HG03039 (cell line): ENCODE data around the gene B3GNT4.
"Not testable (repeated sequence)": the region's sequence is repeated elsewhere in the genome, so short reads cannot be mapped to it uniquely, and the experiment has no call there.

Source experiments
- ATAC-seq: cut with Tn5 transposase; IDR thresholded peaks from one replicate; pipeline ENCODE4 v1.9.1; 2021; ENCODE audit warnings: mild to moderate bottlenecking, moderate library complexity; ENCODE audit not compliant: unreplicated experiment

The B3GNT4 gene

DNA sequence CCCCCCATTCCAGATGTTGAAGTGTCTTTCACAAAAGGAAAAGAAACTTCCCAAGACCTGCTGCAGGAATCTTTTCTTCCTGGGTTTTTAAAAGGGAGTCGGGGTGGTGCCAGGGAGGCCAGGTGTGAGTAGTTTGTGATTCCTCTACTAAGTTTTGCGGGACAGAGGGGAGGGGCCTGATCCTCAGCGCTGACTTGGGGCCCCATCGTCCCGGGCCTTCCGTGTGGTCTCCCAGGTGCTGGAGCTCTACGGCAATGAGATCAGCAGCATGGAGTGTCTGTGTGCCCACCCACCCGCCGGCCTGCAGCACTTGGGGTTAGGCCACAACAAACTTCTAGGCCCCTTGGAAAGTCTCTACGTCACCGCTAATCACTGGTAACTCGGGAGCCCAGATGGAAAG is 16.0 kb upstream of the B3GNT4 start:
- ATAC-seq: no peak

DNA sequence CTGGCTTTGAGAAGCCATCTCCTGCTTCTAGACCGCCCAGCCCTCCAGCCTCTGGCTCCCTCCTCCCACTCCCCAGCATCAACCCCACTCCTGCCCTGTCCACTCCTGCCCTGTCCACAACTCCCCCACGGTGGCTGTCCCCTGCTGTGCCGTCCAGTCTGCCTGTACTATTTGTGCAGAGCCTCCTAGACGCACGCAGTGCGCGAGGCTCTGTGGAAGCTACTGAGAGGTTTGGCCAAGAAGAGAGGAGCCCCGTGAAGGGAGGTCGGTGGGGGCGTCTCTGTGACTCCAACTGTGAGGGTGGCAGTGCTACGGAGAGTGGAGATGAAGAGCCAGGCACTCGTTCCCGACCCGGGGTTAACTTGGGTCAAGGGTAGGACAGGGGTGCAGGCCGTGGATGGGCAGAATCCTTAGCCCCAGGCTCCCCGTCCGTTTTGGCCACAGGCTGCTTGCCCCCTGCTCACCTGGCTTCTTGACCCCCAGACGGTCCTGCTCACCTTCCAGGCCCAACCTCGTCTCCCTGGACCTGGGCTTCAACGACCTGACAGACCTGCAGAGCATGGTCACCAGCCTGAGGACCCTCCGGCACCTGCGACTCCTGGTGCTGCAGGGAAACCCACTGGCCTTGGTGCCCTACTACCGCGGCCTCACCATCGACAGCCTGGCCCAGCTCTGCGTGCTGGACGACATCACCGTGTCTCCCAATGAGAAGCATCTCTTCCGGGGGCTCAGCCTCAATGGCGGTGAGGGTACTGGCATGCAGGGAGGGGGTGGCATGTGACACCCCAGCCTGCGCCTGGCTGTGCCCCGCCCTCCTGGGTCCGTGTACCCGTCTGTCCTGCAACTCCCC is 13.7 kb upstream of the B3GNT4 start:
- ATAC-seq: no peak

DNA sequence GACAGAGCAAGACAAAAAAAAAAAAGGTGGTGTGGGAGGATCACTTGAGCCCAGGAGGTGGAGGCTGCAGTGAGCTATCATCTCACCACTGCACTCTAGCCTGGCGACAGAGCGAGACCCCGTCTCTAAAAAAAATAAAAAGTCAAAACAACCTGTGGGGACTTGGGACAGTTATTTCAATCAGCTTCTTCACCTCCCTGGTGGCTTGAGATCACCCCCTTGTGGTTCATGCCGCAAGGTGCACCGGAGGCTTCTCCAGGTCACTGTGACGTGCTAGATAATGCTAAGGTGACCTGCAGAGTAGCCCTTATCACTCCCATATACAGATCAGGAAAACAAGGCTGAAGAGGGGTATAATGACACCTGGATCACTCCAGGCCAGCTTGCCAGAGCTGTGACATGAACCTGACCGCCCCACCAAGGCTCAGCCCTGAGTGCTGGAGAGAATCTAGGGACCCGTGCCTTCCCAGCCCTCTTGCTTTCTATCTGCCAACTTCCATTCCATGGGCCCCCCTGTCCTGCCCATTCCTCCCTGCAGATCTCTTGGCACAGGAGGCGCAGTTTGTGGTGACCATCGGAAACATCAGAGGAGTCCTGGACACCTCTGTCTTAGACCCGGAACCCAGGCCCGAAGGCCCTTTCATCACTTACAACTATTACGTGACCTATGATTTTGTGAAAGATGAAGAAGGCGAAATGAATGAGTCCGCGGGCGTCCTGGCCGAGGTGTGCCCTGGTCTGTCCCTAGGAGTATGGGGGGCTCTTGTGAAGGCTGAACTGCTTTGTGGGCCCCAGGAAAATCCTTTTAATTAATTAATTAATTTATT is 12.5 kb upstream of the B3GNT4 start:
- ATAC-seq: no peak

DNA sequence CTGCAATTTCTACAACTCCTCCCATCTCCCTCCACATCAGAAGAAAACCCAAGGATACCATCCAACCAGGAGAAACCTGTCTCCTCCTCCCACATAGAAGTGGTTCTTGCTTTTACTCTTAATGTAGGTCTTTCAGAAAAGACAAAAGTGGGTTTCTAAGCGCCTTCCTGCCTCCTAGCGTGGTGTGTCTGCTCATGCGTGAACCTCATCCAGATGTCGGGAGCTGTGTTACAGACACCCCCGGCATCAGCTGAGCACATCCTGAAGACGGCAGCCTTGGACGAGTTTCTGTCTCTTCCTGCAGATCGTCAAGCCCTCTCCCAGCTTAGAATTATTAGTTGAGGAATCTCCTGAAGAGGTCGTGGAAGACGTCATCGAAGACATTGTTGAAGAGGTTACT is 11.1 kb upstream of the B3GNT4 start:
- ATAC-seq: no peak

DNA sequence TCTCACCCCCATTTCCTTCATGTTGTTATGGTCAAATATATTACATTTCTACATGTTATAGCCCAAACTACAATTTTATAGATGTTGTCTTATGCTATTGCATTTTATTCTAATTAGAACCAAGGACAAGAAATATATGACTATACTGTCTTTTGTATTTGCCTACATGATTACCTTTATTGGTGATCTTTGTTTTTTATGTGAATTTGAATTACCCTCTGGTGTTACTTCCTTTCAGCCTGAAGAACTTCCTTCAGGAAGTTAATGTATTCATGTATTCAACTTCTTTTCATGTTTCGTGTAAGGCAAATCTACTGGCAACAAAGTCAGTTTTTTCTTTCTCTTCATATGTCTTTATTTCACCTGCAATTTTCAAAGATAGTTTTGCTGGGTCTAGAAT is 8.7 kb upstream of the B3GNT4 start:
- ATAC-seq: no peak

DNA sequence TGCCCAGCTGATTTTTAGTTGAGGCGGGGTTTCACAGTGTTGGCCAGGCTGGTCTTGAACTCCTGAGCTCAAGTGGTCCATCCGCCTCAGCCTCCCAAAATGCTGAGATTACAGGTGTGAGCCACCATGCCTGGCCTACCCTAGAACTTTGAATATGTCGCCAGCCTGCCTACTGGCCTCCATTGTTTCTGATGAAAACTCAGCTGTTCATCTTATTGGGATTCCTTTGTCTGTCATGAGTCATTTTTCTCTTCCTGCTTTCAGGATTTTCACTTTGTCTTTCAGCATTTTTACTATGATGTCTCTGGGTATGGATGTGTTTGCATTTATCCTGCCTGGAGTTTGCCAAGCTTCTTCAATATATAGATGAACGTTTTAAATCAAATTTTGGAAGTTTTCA is 8.1 kb upstream of the B3GNT4 start:
- ATAC-seq: no peak

DNA sequence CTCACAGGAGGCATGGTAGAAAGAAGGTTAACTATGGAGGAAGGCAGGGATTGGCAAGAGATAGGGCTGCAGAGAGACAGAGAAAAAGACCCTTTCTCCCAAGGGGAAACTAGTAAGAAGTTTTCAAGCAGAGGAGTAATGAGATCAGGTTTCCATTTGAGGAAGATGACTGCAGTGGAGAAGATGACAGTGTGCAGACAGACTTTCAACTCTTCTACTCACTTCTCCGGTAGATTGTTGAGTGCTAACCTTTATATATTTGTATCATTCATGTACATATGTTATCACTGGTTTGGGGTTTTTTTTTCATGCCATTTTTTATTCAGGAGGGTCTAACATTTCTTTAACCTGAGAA is 5.9 kb upstream of the B3GNT4 start:
- no peak for ATAC-seq

DNA sequence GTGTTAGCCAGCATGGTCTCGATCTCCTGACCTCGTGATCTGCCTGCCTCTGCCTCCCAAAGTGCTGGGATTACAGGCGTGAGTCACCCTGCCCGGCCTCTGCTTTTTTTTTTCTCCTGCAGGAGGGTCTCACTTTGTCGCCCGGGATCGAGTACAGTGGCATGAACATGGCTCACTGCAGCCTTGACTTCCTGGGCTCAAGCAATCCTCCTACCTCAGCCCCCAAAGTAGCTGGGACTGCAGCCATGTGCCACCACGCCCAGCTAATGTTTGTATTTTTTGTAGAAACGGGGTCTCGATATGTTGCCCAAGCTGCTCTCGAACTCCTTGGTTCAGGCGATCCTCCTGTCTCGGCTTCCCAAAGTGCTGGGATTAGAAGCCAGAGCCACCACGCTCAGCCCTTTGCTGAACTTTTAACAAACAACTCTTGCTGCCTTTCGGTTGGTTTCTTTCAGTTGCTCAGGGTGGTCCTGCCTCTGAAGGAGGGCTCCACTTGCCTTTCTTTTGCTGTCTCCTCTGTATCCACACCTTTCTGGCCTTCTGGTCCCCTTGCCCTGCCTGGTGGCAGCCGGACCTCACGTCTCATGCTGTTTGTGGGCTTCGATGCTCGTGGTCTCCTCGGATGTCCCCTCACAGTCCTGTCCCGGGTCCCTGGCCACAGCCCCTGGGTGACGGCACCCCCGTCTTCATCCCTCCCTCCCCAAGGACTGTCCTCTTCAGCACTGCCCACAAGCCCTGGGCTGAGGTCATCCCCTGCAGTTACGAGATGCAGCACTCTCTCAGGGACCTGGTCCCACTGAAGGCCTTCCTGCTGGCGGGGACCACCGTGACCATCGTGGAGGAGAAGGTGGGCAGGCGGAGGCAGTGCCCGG is 3.8 kb upstream of the B3GNT4 start:
- ATAC-seq: no peak

DNA sequence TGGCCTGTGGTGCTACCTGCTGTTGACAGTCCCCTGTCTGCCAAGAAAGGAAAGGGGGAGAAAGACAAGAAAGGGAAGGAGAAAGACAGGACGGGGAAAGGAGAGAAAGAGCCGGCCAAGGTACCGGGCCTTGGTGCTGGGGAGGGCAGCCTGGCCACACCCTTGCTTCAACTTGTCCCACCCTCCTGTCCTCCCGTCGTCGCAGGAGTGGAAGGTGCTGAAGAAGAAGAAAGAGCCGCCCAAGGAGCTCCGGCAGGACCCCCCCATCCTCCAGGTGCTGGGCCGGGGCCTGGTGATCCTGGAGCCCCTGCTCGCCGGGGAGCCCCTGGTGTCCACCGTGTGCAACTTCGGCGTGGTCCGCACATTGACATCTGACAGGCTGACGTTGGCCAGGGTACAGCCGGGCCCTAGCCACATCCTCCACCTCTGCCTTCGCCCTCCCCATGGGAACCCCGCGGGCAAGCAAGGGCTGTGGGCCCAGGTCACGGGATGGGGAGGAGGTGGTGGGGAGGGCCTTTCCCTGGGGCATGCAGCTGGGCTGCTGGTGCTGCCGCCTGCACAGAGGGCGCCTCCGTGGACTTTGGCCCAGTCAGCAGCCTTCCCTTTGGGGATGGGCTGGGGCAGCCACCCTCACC is 2.9 kb upstream of the B3GNT4 start:
- ATAC-seq: no peak

DNA sequence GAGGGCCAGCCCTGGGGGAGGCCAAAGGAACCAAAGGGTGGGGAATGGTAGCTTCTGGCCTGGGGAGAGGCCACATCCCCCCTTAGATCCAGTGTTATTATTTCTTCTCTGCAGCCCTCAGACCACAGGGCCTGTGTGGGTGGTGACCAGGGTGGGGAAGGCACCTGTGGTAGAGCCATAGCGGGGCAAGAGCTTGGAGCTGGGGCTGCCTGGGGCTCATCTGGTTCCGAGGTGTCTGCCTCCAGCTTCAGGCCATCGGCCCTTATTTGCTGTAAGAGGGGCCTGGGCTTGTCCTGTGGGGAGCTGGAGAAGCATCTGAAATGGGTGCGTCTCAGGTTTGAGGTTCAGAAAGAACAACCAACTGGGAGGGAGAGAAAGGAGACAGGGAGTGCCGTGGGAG is 2.1 kb upstream of the B3GNT4 start:
- no peak for ATAC-seq

DNA sequence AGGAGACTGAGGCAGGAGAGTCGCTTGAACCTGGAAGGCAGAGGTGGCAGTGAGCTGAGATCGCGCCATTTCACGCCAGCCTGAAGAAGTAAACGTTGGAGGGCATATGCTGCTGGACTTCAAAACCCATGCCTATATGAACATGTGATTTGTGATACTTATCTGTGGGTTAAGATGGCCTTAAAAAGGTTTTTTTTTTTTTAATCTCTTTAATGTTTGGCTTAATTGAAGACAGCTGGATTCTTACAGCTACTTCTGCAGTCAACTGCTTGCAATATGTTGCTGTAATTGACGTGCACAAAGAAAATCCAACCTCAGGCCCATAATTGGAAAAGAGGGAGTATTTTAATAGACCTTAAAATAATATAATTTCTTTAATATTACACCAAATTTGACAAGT is 1.5 kb upstream of the B3GNT4 start:
- ATAC-seq: no peak

DNA sequence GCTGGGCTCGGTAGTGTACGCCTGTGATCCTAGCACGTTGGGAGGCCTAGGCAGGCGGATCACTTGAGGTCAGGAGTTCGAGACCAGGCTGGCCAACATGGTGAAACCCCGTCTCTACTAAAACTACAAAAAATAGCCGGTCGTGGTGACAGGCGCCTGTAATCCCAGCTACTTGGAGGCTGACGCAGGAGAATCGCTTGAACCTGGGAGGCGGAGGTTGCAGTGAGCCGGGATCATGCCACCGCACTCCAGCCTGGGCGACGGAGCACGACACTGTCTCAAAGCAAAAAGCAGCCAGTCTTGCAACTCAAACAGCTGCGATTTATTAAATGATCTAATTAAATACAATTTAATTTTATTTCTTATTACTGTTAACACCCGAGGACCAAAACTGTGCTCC is 698 bp upstream of the B3GNT4 start:
- ATAC-seq: not testable (repeated sequence)

DNA sequence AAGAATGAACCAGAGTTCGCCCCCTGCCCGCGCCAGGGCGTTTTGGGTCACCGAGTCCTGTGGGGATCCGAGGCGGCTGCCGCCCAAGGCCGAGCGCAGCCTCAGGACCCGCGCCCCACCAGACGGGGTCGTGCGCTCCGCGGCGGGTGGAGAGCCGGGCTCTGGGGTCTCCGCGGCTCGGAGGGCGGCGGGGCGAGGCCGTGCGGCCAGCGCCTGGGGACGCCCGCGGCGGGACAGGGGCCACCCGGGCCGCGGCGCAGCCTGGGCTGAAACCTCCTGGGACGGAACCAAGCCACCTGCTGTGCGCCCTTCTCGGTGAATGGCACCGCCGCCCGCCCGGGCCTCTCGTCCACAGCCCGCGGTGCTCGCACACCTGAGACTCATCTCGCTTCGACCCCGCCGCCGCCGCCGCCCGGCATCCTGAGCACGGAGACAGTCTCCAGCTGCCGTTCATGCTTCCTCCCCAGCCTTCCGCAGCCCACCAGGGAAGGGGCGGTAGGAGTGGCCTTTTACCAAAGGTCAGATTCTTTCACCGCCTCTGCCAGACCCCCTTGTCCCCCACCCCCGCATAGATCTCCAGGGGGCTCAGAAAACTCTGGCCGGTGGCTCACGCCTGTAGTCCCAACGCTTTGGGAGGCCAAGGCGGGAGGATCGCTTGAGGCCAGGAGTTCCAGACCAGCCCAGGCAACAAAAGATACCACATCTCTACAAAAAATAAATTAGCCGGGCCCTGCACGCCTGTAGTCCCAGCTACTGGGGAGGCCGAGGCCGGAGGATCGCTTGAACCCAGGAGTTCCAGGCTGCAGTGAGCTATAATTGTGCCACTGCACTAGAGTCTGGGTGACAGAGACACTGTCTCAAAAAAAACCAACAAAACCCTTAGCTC is 901 bp downstream of the B3GNT4 start:
- ATAC-seq: no peak

DNA sequence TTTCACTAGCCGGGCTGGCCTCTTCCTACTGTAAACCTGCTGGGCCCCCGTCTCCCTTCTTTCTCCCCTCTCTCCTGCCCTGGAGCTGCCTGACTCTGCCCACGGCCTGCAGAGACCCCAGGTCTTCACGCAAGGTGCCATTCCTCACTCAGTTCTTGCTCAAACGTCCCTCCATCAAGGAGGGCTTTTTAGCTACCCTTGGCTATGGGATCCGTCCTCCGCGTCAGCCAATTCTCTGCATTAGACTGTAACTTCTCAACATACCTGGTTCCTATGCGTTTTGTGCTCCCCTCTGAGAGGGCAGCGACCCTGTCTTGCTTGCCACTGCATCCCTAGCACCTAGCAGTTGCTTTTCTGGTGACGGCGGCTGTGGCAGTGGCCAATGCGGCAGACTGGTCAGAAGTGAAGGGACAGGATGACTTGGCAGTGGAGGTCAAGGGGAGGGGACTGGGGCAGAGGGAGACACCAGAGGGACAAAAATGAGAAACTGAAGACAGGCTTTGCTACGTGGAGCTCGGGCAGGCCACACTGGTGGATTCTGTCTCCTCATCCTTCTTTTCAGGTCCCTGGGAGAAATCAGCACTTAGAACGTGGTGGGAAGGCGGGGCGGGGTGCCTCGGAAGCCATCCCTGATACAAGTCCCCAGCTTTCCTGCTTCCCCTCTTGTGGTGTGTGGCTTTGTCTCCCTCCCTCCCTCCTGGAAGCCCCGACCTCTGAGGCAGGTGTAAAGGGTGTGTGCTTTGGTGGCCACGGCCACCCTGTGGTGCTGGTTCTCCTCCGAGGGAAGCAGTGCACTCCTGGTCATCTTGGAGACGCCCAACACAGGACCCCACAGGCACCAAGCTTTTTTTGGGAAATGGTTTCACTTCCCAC is 1.8 kb downstream of the B3GNT4 start:
- no peak for ATAC-seq

DNA sequence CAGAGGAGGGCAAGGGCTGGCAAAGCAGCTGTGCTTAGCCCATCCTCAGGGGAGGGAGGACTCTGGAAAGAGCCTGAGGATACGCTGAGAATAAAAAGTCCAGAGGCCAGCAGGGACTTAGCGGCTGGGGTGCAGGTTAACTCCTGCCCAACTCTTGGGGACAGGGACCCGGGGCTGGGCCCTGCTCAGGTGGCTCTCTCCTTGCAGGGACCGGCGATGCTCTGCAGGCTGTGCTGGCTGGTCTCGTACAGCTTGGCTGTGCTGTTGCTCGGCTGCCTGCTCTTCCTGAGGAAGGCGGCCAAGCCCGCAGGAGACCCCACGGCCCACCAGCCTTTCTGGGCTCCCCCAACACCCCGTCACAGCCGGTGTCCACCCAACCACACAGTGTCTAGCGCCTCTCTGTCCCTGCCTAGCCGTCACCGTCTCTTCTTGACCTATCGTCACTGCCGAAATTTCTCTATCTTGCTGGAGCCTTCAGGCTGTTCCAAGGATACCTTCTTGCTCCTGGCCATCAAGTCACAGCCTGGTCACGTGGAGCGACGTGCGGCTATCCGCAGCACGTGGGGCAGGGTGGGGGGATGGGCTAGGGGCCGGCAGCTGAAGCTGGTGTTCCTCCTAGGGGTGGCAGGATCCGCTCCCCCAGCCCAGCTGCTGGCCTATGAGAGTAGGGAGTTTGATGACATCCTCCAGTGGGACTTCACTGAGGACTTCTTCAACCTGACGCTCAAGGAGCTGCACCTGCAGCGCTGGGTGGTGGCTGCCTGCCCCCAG is 2.8 kb downstream of the B3GNT4 start:
- no peak for ATAC-seq

DNA sequence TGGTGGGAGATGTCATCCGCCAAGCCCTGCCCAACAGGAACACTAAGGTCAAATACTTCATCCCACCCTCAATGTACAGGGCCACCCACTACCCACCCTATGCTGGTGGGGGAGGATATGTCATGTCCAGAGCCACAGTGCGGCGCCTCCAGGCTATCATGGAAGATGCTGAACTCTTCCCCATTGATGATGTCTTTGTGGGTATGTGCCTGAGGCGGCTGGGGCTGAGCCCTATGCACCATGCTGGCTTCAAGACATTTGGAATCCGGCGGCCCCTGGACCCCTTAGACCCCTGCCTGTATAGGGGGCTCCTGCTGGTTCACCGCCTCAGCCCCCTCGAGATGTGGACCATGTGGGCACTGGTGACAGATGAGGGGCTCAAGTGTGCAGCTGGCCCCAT is 3.5 kb downstream of the B3GNT4 start:
- no peak for ATAC-seq

DNA sequence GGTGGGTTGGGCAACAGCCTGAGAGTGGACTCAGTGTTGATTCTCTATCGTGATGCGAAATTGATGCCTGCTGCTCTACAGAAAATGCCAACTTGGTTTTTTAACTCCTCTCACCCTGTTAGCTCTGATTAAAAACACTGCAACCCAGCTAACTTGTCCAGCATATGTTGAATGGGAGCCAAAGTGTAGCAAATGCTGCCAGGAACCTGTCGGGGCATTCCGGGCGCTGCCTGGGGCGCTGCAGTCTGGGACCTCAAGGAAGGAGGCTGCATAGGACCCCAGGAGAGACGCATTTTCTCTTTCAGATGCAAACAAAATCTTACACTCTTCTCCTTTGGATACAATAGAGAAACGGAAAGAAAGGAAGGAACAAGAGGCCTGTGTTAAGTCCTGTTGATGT is 3.9 kb downstream of the B3GNT4 start:
- ATAC-seq: no peak
